Erythroblast (primary cell): Measurements from ENCODE around the gene KCTD17.

ENCODE experiments used
- DNase-seq, 2 experiments: peaks; one replicate each; lab custom pipeline; 2025; lab: John Stamatoyannopoulos, UW
- GATA1 ChIP-seq: IDR thresholded peaks from 2 replicates; pipeline ENCODE4 v1.6.1; 2011; ENCODE audit warnings: low read depth, mild to moderate bottlenecking, control low read depth, low read length, moderate library complexity
- POLR2A ChIP-seq: IDR thresholded peaks from 2 replicates; pipeline ENCODE4 v1.6.1; 2011; ENCODE audit warnings: mild to moderate bottlenecking, low read length

The KCTD17 gene

GRCh38 chr22:37111156-37111717 is 59.7 kb downstream of the KCTD17 start:
- TF ChIP-seq POLR2A: no peak
- TF ChIP-seq GATA1: no peak
- DNase-seq: no peak

- DNase-seq: no peak
- TF ChIP-seq GATA1 (no peak), POLR2A (no peak)
Measured at GRCh38 chr22:37112084-37112728, 60.7 kb downstream of the KCTD17 start.
